Airway epithelial cell (primary cell): ENCODE measurements around the gene CDH23. TPM values are rescaled to one million over a fixed set of nuclear protein-coding genes. Genes with fewer than 3 reads are reported as not detected.

Experiments used
- total RNA-seq: library from RNA; depleted of rRNA; stranded (reverse); fragments of >200 nt; gene quantifications from 2 replicates; pipeline ENCODE4 v1.2.3, GENCODE V29; 2015

Gene CDH23
- total RNA-seq: under 0.01 and 0.35 TPM in 2 replicates

GRCh38 chr10:71396711-71397295 is at the start of gene CDH23:
CDH23 (plus strand) TSS chr10:71396920; CDS start chr10:71439832, 42,912 bp downstream.

GRCh38 chr10:71719464-71720201 is 322.9 kb downstream of the CDH23 start, which contains the start of gene C10orf105:
C10orf105 (minus strand) TSS chr10:71719778; CDS start chr10:71716337, 3,441 bp downstream.

GRCh38 chr10:71773221-71773971 is 376.7 kb downstream of the CDH23 start, which contains the start of gene VSIR:
VSIR (minus strand) TSS chr10:71773520; CDS start chr10:71773439, 81 bp downstream.

GRCh38 chr10:71850743-71851464 is 454.2 kb downstream of the CDH23 start, which contains the start of gene PSAP:
PSAP (minus strand) TSS chr10:71851251; CDS start chr10:71851221, 30 bp downstream.

Other genes starting within 250 kb of the CDH23 start
- 10.8 and 11.5 TPM in 2 replicates for gene UNC5B, start 184.3 kb upstream of the CDH23 start, total RNA-seq
- gene SLC29A3, start 77.7 kb upstream of the CDH23 start, total RNA-seq: 1.3 and 2.9 TPM in 2 replicates